PC-9 (cell line): Measurements from ENCODE around the gene WDR93. TPM values are rescaled to one million over a fixed set of nuclear protein-coding genes. Genes with fewer than 3 reads are reported as not detected.

ENCODE experiments used
- BruUV-seq: library from RNA; stranded (reverse); fragments of 400-500 nt; replicated peaks from 2 replicates; lab custom pipeline; 2021; lab: Mats Ljungman, UMichigan
- CTCF ChIA-PET: fragments of 300-600 bp; sonication (Branson Sonifier 250); formaldehyde crosslinking; loops from one replicate; lab custom pipeline; 2022; ENCODE audit warnings: antibody characterized with exemption; lab: Charles Lee
- POLR2A ChIA-PET: fragments of 300-600 bp; sonication (Branson Sonifier 250); formaldehyde crosslinking; loops from one replicate; lab custom pipeline; 2022; ENCODE audit warnings: antibody characterized with exemption; ENCODE audit not compliant: unreplicated experiment; lab: Charles Lee
- DNase-seq, 2 experiments: peaks; one replicate each; pipeline versions ENCODE4 v3.0.0 to v3.0.0-alpha.2; 2015 to 2022; ENCODE audit warnings: mixed read lengths in 1 of 2
- H2AFZ ChIP-seq: fragments of 200-600 bp; sonication (generic); 2 replicates; pipeline ENCODE4 v1.8.1; 2017; ENCODE audit warnings: antibody characterized with exemption
- H3F3A ChIP-seq: fragments of 200-600 bp; sonication (generic); 2 replicates; pipeline ENCODE4 v1.8.1; 2017; ENCODE audit warnings: antibody characterized with exemption, mild to moderate bottlenecking, low read depth; ENCODE audit not compliant: insufficient read depth
- H3K27ac ChIP-seq: fragments of 200-600 bp; sonication (generic); 2 replicates; pipeline ENCODE4 v1.6.1; 2016; ENCODE audit warnings: mixed run types
- H3K27me3 ChIP-seq: fragments of 200-600 bp; sonication (generic); 2 replicates; pipeline ENCODE4 v1.6.1; 2016; ENCODE audit warnings: low read depth, mixed run types; ENCODE audit not compliant: insufficient read depth
- H3K36me3 ChIP-seq: fragments of 200-600 bp; sonication (generic); 2 replicates; pipeline ENCODE4 v1.6.1; 2016; ENCODE audit warnings: low read depth, mixed run types
- H3K4me1 ChIP-seq: fragments of 200-600 bp; sonication (generic); replicated peaks from 2 replicates; pipeline ENCODE4 v1.6.1; 2016; ENCODE audit warnings: mixed run types; ENCODE audit not compliant: insufficient read depth
- H3K4me2 ChIP-seq: fragments of 200-600 bp; sonication (generic); 2 replicates; pipeline ENCODE4 v1.6.1; 2017; ENCODE audit warnings: mixed run types
- H3K4me3 ChIP-seq: fragments of 200-600 bp; sonication (generic); 2 replicates; pipeline ENCODE4 v1.6.1; 2016; ENCODE audit warnings: mixed run types
- H3K79me2 ChIP-seq: fragments of 200-600 bp; sonication (generic); 2 replicates; pipeline ENCODE4 v1.6.1; 2017; ENCODE audit warnings: low read depth, mixed run types
- H3K9me2 ChIP-seq: fragments of 200-600 bp; sonication (generic); 2 replicates; pipeline ENCODE4 v1.8.1; 2017; ENCODE audit warnings: mild to moderate bottlenecking; ENCODE audit not compliant: insufficient read depth
- H3K9me3 ChIP-seq: fragments of 200-600 bp; sonication (generic); 2 replicates; pipeline ENCODE4 v1.8.1; 2016; ENCODE audit warnings: low read depth; ENCODE audit not compliant: insufficient read depth
- H4K20me1 ChIP-seq: fragments of 200-600 bp; sonication (generic); 2 replicates; pipeline ENCODE4 v1.8.1; 2017; ENCODE audit not compliant: insufficient read depth
- EZH2 ChIP-seq: fragments of 200-600 bp; sonication (generic); IDR thresholded peaks from 2 replicates; pipeline ENCODE4 v1.8.0; 2017; ENCODE audit warnings: antibody characterized with exemption, low read depth
- intact Hi-C: fragments of 100-400 bp; cut with micrococcal nuclease; formaldehyde crosslinking; loops from one replicate; pipeline ENCODE4 v1.10.0; 2022; ENCODE audit not compliant: unreplicated experiment
- total RNA-seq: library from RNA; stranded (reverse); gene quantifications from 2 replicates; pipeline ENCODE4 v1.2.3, GENCODE V29; 2021
- TF ChIP-seq, protein P1 (sequence below): fragments of 200-600 bp; sonication (generic); conservative IDR thresholded peaks from 2 replicates; pipeline ENCODE4 v1.6.1; 2017; ENCODE audit warnings: mixed run types, antibody characterized with exemption, mild to moderate bottlenecking, moderate library complexity

The WDR93 gene
- total RNA-seq, 1 experiment from 2014 or later = 1.8 TPM

DNA sequence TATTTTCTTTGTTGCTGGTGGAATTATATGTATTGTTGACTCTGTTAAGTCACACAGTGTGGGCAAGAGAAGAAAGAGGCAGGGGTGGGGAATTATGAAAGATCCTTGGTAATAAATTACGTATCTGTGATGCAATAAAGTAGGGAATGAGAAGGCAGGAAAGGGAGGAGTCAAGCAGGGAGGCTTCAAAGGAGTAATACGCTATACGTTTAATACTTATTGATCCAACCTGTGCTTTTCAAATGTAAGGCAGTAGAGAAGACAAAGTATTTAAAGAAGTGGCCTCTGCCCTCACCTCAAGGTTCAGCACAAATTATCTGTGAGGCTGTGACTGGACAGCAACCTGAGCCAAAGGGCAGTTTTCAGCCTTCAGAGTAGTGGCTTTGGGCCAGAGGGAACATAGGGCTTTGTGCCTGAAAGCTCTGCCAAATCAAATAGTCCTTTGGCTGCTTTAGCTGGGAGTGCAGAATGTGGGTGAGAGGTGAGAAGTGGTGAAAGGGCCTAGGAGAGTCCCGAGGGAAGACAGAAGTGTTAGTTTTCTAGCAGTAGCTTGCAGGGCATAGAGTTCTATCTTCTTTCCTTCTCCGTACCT, 10.2 kb upstream of the WDR93 start:
- intact Hi-C loops = no loop called here
- ChIA-PET POLR2A (interaction anchor here (1.0 kb wide), 1 partner anchor 17 kb away, joined by 7 read pairs; no protein-coding TSS in a partner anchor), CTCF (no interaction called here)
- Histone ChIP-seq H2AFZ (no peak overlapping the region), H3K36me3 (0 out of 2 replicates have a peak, but pooled peaks cover 18% of the 10 kb centered on the region), H3K79me2 (no peaks in the 10 kb centered on the region), H3K27ac (peak overlapping the region; percentile 50), H3F3A (peaks cover 14% of the 10 kb centered on the region), H3K27me3 (no peaks in the 10 kb centered on the region), H3K4me2 (peak overlapping the region; percentile 49), H3K9me2 (no peaks in the 10 kb centered on the region), H3K9me3 (no peaks in the 10 kb centered on the region), H4K20me1 (no peaks in the 10 kb centered on the region), H3K4me1 (peaks cover 26% of the 10 kb centered on the region), H3K4me3 (no peak overlapping the region)
- peak; percentile 54 to 80 for DNase-seq
- BruUV-seq = no TSS peak
- no peak for TF ChIP-seq EZH2
- TF ChIP-seq, protein P1, sequence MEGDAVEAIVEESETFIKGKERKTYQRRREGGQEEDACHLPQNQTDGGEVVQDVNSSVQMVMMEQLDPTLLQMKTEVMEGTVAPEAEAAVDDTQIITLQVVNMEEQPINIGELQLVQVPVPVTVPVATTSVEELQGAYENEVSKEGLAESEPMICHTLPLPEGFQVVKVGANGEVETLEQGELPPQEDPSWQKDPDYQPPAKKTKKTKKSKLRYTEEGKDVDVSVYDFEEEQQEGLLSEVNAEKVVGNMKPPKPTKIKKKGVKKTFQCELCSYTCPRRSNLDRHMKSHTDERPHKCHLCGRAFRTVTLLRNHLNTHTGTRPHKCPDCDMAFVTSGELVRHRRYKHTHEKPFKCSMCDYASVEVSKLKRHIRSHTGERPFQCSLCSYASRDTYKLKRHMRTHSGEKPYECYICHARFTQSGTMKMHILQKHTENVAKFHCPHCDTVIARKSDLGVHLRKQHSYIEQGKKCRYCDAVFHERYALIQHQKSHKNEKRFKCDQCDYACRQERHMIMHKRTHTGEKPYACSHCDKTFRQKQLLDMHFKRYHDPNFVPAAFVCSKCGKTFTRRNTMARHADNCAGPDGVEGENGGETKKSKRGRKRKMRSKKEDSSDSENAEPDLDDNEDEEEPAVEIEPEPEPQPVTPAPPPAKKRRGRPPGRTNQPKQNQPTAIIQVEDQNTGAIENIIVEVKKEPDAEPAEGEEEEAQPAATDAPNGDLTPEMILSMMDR = no peak

DNA sequence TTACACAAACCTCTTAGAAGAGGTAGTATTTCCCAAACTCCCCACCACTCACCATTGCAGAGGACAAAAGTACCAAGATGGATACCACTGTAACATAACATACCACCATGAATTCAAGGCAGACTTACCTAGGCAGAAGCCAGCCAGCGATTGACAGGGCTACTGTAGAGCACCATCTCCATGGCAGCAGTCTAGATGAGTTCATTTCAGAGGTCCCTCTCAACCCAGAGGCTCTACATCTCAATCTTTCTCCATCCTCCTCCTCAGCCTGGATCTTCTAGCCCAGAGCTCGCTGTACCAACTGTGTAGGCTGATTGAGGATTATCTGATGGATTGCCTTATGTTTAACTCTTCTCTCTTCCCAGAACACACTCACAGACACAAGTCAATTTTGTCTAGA, 9.5 kb upstream of the WDR93 start:
- Histone ChIP-seq H3K27me3 (no peaks in the 10 kb centered on the region), H3K9me2 (no peaks in the 10 kb centered on the region), H3K4me3 (no peak overlapping the region), H3K79me2 (no peaks in the 10 kb centered on the region), H2AFZ (no peak overlapping the region), H3K27ac (peak overlapping the region; percentile 50; the same call in 1 of the 2 replicates), H3F3A (peaks cover 15% of the 10 kb centered on the region), H3K4me2 (peak overlapping the region; percentile 49), H3K4me1 (peaks cover 26% of the 10 kb centered on the region), H4K20me1 (no peaks in the 10 kb centered on the region), H3K9me3 (no peaks in the 10 kb centered on the region), H3K36me3 (peaks cover 21% of the 10 kb centered on the region; the same call in 1 of the 2 replicates)
- BruUV-seq = no TSS peak
- POLR2A ChIA-PET = interaction anchor here (1.0 kb wide), 1 partner anchor 18 kb away, joined by 7 read pairs; no protein-coding TSS in a partner anchor
- TF ChIP-seq EZH2 = no peak
- TF ChIP-seq, protein P1 = no peak
- intact Hi-C loops = no loop called here
- CTCF ChIA-PET = no interaction called here
- no peak for DNase-seq

DNA sequence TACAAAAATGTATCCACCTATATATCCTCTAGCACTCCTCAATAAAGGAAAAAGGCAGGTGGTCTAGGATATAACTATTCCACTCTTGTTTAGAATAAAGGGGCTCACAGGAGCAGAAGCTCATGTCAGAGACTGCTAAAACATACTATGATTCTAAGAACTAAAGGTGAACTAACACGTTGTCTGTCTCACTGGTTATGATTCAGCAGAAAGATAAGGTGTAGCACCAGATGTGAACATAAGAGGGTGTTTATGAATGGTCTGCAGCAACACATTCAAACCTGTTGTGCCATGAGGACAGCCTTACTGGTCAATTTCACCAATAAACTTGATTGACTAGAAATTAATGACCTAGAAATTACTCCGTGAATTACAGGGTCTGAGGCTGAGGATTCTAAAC, 4.6 kb upstream of the WDR93 start:
- TF ChIP-seq EZH2 = no peak
- TF ChIP-seq, protein P1 = no peak
- no peak overlapping the region for H3K4me3 ChIP-seq
- POLR2A ChIA-PET = no interaction called here
- H3K9me2 ChIP-seq = no peaks in the 10 kb centered on the region
- no peak overlapping the region for H2AFZ ChIP-seq
- H3K27me3 ChIP-seq = no peaks in the 10 kb centered on the region
- H4K20me1 ChIP-seq = no peaks in the 10 kb centered on the region
- H3K9me3 ChIP-seq = no peaks in the 10 kb centered on the region
- peaks cover 23% of the 10 kb centered on the region; the same call in 1 of the 2 replicates for H3K36me3 ChIP-seq
- peaks cover 27% of the 10 kb centered on the region for H3K4me1 ChIP-seq
- no peak overlapping the region for H3K27ac ChIP-seq
- H3K79me2 ChIP-seq = peaks cover 20% of the 10 kb centered on the region
- DNase-seq = no peak
- CTCF ChIA-PET = no interaction called here
- no TSS peak for BruUV-seq
- H3F3A ChIP-seq = peaks cover 24% of the 10 kb centered on the region
- intact Hi-C loops = no loop called here
- no peak overlapping the region for H3K4me2 ChIP-seq
